Raji (cell line): Measurements from ENCODE around the gene TSKU.

Source experiments
- POLR2A ChIP-seq: IDR thresholded peaks from 2 replicates; pipeline ENCODE4 v1.6.1; 2011; ENCODE audit warnings: low read depth, low read length, control low read depth; ENCODE audit not compliant: insufficient read depth

TSKU gene

DNA sequence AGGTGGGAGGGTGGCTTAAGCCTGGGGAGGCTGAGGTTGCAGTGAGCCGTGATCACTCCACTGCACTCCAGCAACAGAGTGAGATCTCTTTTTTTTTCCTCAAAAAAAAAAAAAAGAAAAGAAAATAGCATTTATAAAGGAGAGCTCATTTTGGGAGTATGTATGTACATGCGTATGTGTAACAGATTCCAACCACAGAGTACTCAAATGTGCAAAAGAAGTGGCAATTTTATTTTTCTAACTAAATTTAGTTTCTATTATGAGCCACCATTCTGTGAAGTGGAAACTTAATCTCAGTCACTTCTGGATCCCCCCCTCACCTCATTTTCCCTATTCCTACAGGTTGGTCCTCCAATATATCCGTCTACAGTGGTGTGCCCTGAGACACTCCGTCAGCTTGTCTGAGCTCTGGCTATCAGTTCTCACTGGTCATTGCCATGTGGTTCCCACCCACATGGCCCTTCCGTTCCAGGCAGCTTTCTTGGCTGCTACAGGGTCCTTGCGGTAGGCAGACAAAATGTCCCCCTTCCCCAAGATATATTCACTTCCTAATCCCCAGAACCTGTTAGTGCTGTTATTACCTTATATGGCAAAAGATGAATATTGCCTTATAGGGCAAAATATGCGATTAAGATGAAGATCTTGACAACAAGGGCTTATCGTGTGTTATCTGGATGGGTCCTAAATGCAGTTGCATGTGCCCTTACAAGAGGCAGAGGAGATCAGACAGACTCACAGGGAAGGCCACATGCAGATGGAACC, 35.8 kb upstream of the TSKU start:
- no peak for TF ChIP-seq POLR2A

DNA sequence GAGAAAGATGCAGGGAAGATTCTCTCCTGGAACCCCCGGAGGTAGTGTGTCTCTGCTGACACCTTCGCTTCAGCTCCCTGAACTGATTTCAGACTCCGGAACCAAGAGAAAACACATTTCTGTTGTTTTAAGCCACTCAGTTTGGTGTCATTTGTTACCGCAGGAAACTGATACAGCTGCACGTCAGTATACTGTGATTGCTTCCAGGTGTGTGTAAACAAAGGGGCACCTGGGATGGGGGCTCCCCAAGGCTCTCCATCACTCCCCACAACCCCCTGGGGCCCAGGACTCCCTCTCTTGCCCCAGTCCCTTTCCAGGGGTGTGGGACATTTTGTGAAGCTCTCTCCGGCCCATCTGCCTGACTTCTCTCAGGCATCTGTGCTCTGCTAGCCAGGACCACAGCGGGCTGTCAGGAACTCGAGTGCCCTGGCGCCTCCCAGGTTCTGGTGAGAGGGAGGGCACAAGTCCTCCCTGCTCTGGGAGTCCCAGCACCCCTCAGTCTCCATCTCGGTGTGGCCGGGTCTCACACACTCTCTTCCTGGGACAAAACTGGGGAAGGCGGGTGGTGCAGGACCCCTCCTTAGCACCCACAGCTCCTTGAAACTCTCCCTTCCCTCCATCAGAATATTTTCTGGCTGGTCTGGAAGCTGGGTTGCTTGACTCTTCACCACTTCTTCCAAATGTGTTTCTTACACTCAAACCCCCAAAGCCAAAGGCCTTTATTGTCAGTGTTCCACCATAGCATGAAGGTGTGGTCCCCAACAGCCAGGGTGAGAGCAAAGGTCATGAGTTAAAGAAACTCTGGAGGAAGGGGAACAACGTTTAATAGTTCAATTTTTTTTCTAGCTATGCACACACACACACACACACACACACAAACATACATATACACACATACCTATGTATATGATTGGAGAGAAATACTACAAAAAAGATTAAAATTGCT, 35.0 kb upstream of the TSKU start:
- TF ChIP-seq POLR2A, result no peak

DNA sequence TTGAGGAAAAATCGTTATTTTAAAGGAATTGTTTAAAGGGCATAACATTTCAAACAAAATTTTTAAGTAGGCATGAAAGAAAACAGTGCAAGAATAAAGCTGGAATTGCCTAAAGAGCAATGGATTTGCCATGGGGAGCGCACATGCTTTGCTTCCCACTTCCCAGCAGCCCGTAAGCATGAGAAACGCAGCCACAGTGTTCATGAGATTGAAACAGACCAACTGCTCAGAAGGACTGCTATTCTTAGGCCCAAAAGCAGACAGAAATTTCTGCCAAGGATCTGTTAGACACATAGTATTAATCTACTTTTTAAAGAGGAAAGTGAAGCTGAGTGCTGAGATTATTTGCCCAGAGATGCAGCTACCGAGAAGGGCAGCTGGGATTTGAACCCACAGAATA, 34.2 kb upstream of the TSKU start:
- no peak for TF ChIP-seq POLR2A

DNA sequence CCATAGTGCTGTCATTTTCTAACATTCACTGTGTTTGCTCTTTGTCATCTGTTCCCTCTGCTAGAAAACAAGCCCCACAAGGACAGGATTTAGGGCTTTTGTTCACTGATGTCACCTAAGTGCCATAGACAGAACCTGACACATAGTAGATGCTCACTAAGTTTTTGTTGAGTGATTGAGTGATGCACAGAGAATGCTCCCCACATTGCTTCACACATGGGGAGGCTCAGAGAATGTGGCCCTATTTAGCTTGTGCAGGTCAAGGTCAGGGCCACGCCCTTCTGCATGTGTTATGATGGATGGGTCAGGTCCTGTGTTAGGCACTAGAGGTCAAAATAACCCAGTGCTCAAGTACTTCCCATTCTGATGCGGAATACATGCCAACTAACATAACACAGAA, 33.1 kb upstream of the TSKU start:
- no peak for TF ChIP-seq POLR2A

DNA sequence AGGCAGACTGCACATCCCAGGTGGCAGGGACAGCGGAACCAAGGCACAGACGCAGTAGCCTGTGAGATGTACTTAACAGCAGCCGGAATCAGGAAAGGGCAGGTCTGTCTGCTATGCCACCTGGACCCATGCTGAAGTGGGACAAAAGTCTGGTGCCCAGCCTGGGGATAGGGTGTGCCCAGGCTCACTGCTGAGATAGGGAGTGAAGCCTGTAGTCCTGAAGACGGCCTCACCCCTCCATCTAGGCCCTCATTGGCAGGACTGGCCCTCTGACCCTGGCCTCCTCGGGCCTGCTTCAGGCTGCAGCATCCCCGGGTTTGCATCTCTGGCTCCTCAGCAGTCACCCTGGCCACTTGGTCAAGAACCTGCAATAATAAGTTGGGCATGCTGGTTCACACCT, 32.4 kb upstream of the TSKU start:
- no peak for TF ChIP-seq POLR2A

DNA sequence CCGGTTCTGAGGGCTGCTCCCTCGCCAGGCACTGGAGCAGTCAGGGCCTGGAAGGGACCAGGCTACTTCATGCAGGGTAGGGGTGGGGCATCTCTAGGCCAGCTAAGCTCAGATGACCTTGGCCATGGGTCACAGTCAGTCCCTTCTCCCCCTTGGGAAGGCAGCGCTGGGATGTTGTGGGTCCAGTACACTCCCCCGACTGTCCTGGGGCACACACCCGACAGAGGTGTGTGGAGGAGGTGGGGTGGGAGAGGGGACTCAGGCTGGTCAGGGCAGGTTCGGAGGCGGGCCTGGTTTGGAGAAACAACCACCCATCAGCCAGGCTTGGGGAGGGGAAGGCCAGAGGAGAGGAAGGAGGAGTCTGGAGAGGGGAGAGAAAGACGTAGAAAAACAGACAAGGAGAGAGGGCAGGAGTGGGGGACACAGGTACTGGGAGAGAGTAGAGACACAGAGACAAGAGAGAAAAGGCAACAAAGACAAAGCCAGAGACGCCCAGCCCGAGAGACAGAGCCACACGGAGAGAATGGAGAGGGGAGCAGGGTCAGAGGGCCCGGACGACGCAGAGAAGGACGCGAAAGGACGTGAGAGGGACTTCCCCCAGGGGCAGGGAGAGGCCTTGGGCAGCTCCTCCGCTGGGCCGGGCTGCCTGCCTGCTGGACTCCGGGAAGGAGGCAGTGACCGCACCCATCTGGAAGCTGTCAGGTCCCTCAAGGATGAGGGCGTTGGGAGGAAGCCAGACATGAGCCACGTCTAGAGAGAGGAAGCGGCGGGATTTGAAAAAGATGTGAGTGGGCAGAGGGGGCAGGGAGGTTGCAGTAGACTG, 30.6 kb upstream of the TSKU start:
- TF ChIP-seq POLR2A, result no peak

DNA sequence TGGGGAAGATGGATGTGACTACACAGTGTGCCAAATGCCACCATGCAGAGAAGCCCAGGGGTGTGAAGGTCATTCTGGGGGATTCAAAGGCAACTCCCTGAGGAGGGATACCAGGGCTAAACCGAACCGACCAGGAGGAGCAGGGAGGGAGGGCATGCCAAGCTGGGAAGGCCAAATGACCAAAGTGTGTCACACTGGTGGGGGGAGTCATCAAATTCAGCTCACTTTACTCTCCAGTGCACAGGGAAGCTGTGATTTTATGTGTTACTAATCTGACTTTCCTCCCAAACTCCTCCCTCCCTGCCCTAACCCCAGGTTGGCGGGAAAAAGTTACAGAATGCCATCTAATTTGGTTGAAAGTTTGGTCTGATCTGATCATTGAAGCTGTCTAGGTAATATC, 29.7 kb upstream of the TSKU start:
- TF ChIP-seq POLR2A, result no peak

DNA sequence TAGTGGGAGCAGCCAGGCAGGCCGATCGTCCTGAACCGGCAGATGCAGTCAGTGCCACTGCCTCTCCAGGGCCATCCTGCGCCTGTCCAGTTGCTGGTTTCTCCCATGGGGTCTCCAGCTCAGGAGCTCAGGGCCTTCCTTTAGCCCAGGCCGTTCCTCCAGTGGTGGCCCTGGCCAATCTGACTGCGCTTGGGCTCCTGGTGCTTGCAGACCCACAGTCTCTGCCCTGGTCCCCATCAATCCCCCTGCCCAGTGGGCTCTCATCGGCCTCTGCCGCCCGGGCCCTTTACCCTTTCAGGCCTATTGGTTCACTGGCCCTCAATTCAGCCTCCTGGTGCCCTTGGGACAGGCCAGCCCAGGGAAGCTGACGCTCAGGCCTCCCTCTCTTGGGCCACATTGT, 29.2 kb upstream of the TSKU start:
- TF ChIP-seq POLR2A, result no peak

DNA sequence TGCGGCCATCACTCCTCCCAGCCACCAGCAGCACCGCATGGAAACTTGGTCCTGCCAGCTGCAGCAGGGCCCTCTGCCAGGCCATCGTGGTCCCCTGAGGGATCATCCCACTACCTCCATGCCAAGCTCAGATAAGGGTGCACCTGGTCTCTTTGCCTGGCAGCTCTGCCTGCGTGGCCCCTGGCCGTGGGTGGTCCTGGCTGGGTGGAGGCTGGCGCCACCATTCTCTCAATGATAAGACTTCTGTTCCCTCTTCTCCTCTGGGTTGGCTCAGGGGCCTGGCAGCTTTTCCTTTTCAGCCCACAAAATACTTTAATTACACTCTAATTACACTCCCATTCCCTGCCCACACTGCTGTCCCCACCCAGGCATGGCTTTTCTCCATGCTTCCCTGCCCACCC, 26.8 kb upstream of the TSKU start:
- TF ChIP-seq POLR2A, result no peak

DNA sequence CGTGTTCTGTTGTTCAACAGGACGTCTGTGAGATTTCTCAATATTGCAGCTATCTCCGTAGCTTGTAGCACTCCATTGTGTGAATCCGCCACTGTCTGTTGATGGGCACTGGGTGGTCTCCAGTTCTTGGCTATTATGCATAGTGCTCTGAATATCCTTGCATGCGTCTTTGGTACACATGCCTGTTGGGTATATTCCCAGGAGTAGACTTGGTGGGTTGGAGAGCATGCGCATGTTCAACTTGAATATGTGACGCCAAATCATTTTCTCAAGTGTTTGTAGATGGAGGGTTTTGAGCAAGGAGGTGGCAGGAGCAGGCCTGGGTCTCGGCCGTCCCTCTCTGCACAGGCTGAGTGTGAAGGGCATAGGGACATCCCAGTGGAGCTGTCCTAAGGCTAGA, 24.8 kb upstream of the TSKU start:
- no peak for TF ChIP-seq POLR2A

DNA sequence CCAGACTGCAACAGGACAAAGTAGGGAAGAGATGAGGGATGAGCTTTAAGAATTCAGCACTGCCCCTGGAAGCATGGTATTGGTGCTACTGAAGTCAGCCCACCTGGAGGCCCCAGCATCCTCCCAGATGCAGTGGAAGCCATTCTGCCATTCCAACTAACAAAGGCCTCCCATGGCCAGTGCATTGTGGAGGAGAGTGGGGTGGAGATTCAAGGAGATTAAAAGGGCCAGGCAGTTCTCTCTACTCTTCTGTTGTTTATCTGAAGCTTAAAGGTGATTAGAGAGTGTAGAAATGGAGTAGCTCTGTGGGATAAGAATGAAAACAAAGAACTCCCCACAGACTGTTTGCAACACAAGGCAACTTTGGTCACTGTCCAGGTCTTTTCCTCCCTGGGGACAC, 24.1 kb upstream of the TSKU start:
- no peak for TF ChIP-seq POLR2A

DNA sequence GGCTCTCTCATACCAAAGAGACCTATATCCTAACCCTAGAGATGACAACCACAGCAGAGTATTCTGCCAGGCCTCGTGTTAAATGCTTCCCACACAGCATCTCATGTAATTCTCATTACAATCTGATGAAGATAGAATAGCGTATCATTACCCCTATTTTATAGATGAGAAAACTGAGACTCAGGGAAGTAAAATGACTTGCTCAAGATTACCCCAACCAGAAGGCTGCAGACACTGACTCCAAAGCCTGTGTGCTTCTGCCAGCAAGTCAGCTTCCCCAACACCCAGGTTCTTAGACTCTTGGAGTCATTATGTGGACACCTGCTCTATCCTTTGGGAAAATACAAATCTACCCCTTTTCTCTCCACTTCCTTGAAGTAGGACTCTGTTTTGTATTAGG, 23.6 kb upstream of the TSKU start:
- TF ChIP-seq POLR2A, result no peak

DNA sequence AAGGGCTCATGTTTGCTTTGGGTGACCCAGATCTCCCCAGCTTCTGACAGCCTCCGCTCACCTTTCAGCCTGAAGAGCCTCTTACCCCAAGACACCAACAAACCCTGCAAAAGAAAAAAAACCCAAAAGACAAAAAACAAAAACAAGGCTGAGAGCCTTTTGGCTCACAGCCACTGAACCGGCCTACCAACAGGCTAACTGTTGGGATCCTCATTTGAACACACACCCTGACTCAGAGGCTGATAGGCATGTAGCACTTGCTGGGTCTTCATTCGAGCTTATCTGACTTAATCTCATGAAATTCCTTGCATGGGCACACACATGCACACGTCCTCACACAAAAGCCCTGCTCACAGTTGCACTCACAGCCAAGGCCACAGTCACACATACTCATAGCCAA, 22.9 kb upstream of the TSKU start:
- TF ChIP-seq POLR2A, result no peak

DNA sequence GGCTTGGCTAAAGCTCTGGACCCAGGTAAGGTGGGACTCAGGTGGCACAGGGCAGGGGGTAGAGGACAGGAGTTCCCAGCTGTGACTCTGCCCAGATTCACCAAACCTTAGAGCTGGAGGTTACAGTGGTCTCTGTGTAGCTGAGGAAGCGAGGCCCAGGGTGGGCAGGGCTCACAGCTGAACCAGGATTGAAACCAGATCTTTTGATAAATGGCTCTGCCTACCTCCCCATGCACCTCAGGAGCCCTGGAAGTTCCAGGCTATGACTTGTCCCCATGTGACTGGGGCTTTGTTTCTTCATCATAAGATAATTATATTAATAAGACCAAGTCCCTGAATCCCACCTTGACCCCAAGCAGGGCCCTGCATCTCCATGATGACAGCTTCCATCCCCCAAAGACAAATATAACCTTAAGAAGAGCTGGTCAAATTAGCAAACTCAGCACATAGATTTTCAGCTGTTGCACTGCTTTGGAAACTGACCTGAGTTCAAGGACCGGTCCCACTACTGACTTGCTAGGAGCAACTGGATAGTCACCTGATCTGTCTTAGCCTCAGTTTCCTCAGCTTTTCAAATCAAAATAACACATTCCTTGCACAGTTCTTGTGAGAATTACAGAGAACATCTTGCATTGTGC, 21.3 kb upstream of the TSKU start:
- no peak for TF ChIP-seq POLR2A

DNA sequence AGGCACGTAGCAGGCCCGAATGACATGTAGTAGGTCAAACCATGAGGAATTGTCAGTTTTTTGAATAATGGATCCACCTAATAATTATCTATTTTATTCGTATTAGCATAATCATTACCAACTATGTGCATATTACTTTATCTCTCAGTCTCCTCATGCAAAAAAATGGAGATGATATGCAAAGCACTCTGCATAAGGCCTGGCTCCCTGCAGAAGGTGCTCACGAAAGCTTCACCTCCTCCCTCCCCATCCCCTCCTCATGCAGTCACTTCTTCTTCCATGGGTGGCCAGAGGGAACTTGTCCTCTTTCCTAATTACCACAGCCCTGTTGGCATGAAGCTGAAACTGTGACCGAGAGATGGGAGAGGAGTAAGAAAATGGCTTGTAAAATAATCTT, 20.8 kb upstream of the TSKU start:
- TF ChIP-seq POLR2A, result no peak
